KMS-11 (cell line): ENCODE measurements around the gene ACOT12.
"Not testable (repeated sequence)": the region's sequence is repeated elsewhere in the genome, so short reads cannot be mapped to it uniquely, and the experiment has no call there.

Experiments
- H2AFZ ChIP-seq: fragments of 200-600 bp; sonication (generic); 2 replicates; pipeline ENCODE4 v1.6.1; 2016; ENCODE audit warnings: antibody characterized with exemption, mixed run types, low read depth
- H3K27ac ChIP-seq: fragments of 200-600 bp; sonication (generic); 2 replicates; pipeline ENCODE4 v1.6.1; 2016; ENCODE audit warnings: mild to moderate bottlenecking, mixed run types
- H3K27me3 ChIP-seq: fragments of 200-600 bp; sonication (generic); 2 replicates; pipeline ENCODE4 v1.6.1; 2017; ENCODE audit warnings: mild to moderate bottlenecking, low read depth, mixed run types, moderate library complexity; ENCODE audit not compliant: insufficient read depth
- H3K36me3 ChIP-seq: fragments of 200-600 bp; sonication (generic); 2 replicates; pipeline ENCODE4 v1.6.1; 2017; ENCODE audit warnings: mild to moderate bottlenecking, mixed run types; ENCODE audit not compliant: insufficient read depth
- H3K4me1 ChIP-seq: fragments of 200-600 bp; sonication (generic); 2 replicates; pipeline ENCODE4 v1.6.1; 2016; ENCODE audit warnings: mild to moderate bottlenecking, low read depth, mixed run types; ENCODE audit not compliant: poor library complexity, severe bottlenecking
- H3K4me2 ChIP-seq: fragments of 200-600 bp; sonication (generic); 2 replicates; pipeline ENCODE4 v1.7.0; 2016; ENCODE audit warnings: mild to moderate bottlenecking, mixed run types
- H3K4me3 ChIP-seq: fragments of 200-600 bp; sonication (generic); IDR thresholded peaks from 2 replicates; pipeline ENCODE4 v1.6.1; 2017; ENCODE audit warnings: low read depth, low read length, mixed read lengths; ENCODE audit not compliant: insufficient read depth
- H3K79me2 ChIP-seq: fragments of 200-600 bp; sonication (generic); 2 replicates; pipeline ENCODE4 v1.6.1; 2016; ENCODE audit warnings: low read depth, mixed run types; ENCODE audit not compliant: insufficient read depth
- H3K9ac ChIP-seq: fragments of 200-600 bp; sonication (generic); 2 replicates; pipeline ENCODE4 v1.6.1; 2016; ENCODE audit warnings: mild to moderate bottlenecking, mixed run types
- H4K20me1 ChIP-seq: fragments of 200-600 bp; sonication (generic); 2 replicates; pipeline ENCODE4 v1.6.1; 2016; ENCODE audit warnings: mild to moderate bottlenecking, mixed run types; ENCODE audit not compliant: insufficient read depth
- CTCF ChIP-seq: fragments of 200-600 bp; sonication (generic); conservative IDR thresholded peaks from 2 replicates; pipeline ENCODE4 v1.6.1; 2017; ENCODE audit warnings: low read depth, mild to moderate bottlenecking, antibody characterized with exemption, low read length, moderate library complexity, mixed read lengths

Gene ACOT12

GRCh38 chr5:81297531-81297930 lies 96.4 kb downstream of the ACOT12 start:
- Histone ChIP-seq H3K27me3 (no peaks in the 10 kb centered on the region), H3K4me3 (no peak overlapping the region), H3K9ac (no peak overlapping the region), H3K4me2 (no peak overlapping the region), H3K4me1 (peaks cover 25% of the 10 kb centered on the region), H4K20me1 (no peaks in the 10 kb centered on the region), H3K36me3 (no peaks in the 10 kb centered on the region), H3K79me2 (no peaks in the 10 kb centered on the region), H3K27ac (no peak overlapping the region), H2AFZ (no peak overlapping the region)
- no peak for TF ChIP-seq CTCF

- not testable (repeated sequence) for H2AFZ ChIP-seq, H3K4me3 ChIP-seq, H3K27ac ChIP-seq, H4K20me1 ChIP-seq, H3K27me3 ChIP-seq, H3K79me2 ChIP-seq, H3K36me3 ChIP-seq, H3K9ac ChIP-seq, H3K4me2 ChIP-seq
- peaks cover 13% of the 10 kb centered on the region for H3K4me1 ChIP-seq
These were observed 99.9 kb downstream of the ACOT12 start for GRCh38 chr5:81294021-81294420.

- H2AFZ ChIP-seq = no peak overlapping the region
- no peak overlapping the region for H3K9ac ChIP-seq
- TF ChIP-seq CTCF = no peak
- H3K27me3 ChIP-seq = no peaks in the 10 kb centered on the region
- no peaks in the 10 kb centered on the region for H3K79me2 ChIP-seq
- H3K4me1 ChIP-seq = no peaks in the 10 kb centered on the region
- no peak overlapping the region for H3K27ac ChIP-seq
- H3K4me3 ChIP-seq = no peak overlapping the region
- no peaks in the 10 kb centered on the region for H4K20me1 ChIP-seq
- no peak overlapping the region for H3K4me2 ChIP-seq
- H3K36me3 ChIP-seq = no peaks in the 10 kb centered on the region
These were observed 101.8 kb downstream of the ACOT12 start for GRCh38 chr5:81292130-81292529.

GRCh38 chr5:81290146-81290545 lies 103.8 kb downstream of the ACOT12 start:
- Histone ChIP-seq H3K79me2 (no peaks in the 10 kb centered on the region), H3K27me3 (no peaks in the 10 kb centered on the region), H2AFZ (no peak overlapping the region), H3K36me3 (no peaks in the 10 kb centered on the region), H3K4me2 (no peak overlapping the region), H3K9ac (no peak overlapping the region), H3K27ac (no peak overlapping the region), H4K20me1 (no peaks in the 10 kb centered on the region), H3K4me3 (no peak overlapping the region), H3K4me1 (no peaks in the 10 kb centered on the region)
- no peak for TF ChIP-seq CTCF

- Histone ChIP-seq H3K4me1 (no peaks in the 10 kb centered on the region), H4K20me1 (no peaks in the 10 kb centered on the region), H2AFZ (no peak overlapping the region), H3K79me2 (no peaks in the 10 kb centered on the region), H3K27ac (no peak overlapping the region), H3K36me3 (no peaks in the 10 kb centered on the region), H3K27me3 (no peaks in the 10 kb centered on the region), H3K4me2 (no peak overlapping the region), H3K4me3 (no peak overlapping the region), H3K9ac (no peak overlapping the region)
- TF ChIP-seq CTCF = no peak
These were observed 105.9 kb downstream of the ACOT12 start for GRCh38 chr5:81288021-81288433.
